A204.1 (cell line): ENCODE measurements around the gene TRIM37.
A peak's percentile ranks its signal among the peaks of the same experiment; 100 is the strongest.
"Not testable (repeated sequence)": the region's sequence is repeated elsewhere in the genome, so short reads cannot be mapped to it uniquely, and the experiment has no call there.

Source experiments
- FAIRE-seq: peaks from 2 replicates; lab custom pipeline; 2012; peaks lifted over from hg19 to GRCh38; lab: Jason Lieb, UNC

Gene TRIM37

GRCh38 chr17:59106463-59107305, at the start of gene TRIM37:
Gene TRIM37 (minus strand): TSS chr17:59106880. CDS start chr17:59106461, 419 bp downstream.
- peak; percentile 88 for FAIRE-seq

- peak; percentile 99 for FAIRE-seq
Measured at GRCh38 chr17:59155439-59156177, 48.9 kb upstream of the TRIM37 start, which contains the start of gene PRR11. Gene PRR11 (plus strand): TSS chr17:59155746. CDS start chr17:59169753, 14,007 bp downstream.

GRCh38 chr17:59154721-59155438, 48.2 kb upstream of the TRIM37 start, which contains the start of gene SKA2:
Gene SKA2 (minus strand): TSS chr17:59155186. CDS start chr17:59155163, 23 bp downstream.
- no peak for FAIRE-seq

- no peak for FAIRE-seq
Measured at GRCh38 chr17:59154292-59154720, 47.6 kb upstream of the TRIM37 start.

- FAIRE-seq = no peak
Measured at GRCh38 chr17:59152925-59153324, 46.2 kb upstream of the TRIM37 start.

GRCh38 chr17:59151591-59151990, 44.9 kb upstream of the TRIM37 start:
- no peak for FAIRE-seq

GRCh38 chr17:59151006-59151405, 44.3 kb upstream of the TRIM37 start:
- no peak for FAIRE-seq

- FAIRE-seq = no peak
Measured at GRCh38 chr17:59149841-59150511, 43.3 kb upstream of the TRIM37 start.

GRCh38 chr17:59149051-59149450, 42.4 kb upstream of the TRIM37 start:
- no peak for FAIRE-seq

- FAIRE-seq = no peak
Measured at GRCh38 chr17:59145571-59146096, 39.0 kb upstream of the TRIM37 start.

- FAIRE-seq = no peak
Measured at GRCh38 chr17:59141860-59142259, 35.2 kb upstream of the TRIM37 start.

- FAIRE-seq = no peak
Measured at GRCh38 chr17:59139939-59140338, 33.3 kb upstream of the TRIM37 start.

GRCh38 chr17:59138339-59138738, 31.7 kb upstream of the TRIM37 start:
- not testable (repeated sequence) for FAIRE-seq

- no peak for FAIRE-seq
Measured at GRCh38 chr17:59131131-59131530, 24.5 kb upstream of the TRIM37 start.

- no peak for FAIRE-seq
Measured at GRCh38 chr17:59129814-59130213, 23.1 kb upstream of the TRIM37 start.

GRCh38 chr17:59126809-59127417, 20.2 kb upstream of the TRIM37 start:
- FAIRE-seq = no peak

- no peak for FAIRE-seq
Measured at GRCh38 chr17:59124665-59125064, 18.0 kb upstream of the TRIM37 start.

- FAIRE-seq = no peak
Measured at GRCh38 chr17:59121901-59122480, 15.3 kb upstream of the TRIM37 start.

- no peak for FAIRE-seq
Measured at GRCh38 chr17:59115474-59115873, 8.8 kb upstream of the TRIM37 start.

GRCh38 chr17:59111539-59111938, 4.9 kb upstream of the TRIM37 start:
- no peak for FAIRE-seq

GRCh38 chr17:59110973-59111372, 4.3 kb upstream of the TRIM37 start:
- FAIRE-seq = no peak
